Lower leg skin (tissue), 4 donors: Measurements from ENCODE around the gene SLC25A29. TPM values are rescaled to one million over a fixed set of nuclear protein-coding genes. Genes with fewer than 3 reads are reported as not detected.
"Not testable (repeated sequence)": the region's sequence is repeated elsewhere in the genome, so short reads cannot be mapped to it uniquely, and the experiment has no call there.

Source experiments
- DNase-seq, 2 donors: peaks; one replicate each; pipeline ENCODE4 v3.0.0-alpha.2; 2019; ENCODE audit warnings: low spot score in 2 of 2
- H3K4me3 ChIP-seq: fragments of 200-600 bp; sonication (generic); 2 replicates; pipeline ENCODE4 v1.5.1; 2017; ENCODE audit warnings: mild to moderate bottlenecking, low read depth; ENCODE audit not compliant: poor library complexity, severe bottlenecking
- CTCF ChIP-seq, 3 donors: fragments of 450-650 bp; IDR thresholded peaks; one replicate each; pipeline ENCODE4 v1.5.1; 2016; ENCODE audit warnings: antibody characterized with exemption in 3 of 3, mild to moderate bottlenecking in 3 of 3, moderate library complexity in 2 of 3
- POLR2A ChIP-seq, 2 donors: fragments of 450-650 bp; IDR thresholded peaks; one replicate each; pipeline ENCODE4 v1.6.1; 2016 to 2017; ENCODE audit warnings: antibody characterized with exemption in 2 of 2, mild to moderate bottlenecking in 1 of 2, moderate library complexity in 1 of 2
- WGBS, 2 donors: methylation state at CpG; one replicate each; pipeline ENCODE4 v1.1.5; 2018; 5-methylcytosine and 5-hydroxymethylcytosine counted together
- intact Hi-C: fragments of 100-400 bp; cut with DNase I; formaldehyde crosslinking; loops from one replicate; pipeline ENCODE4 v1.15.0; 2023; ENCODE audit warnings: low total_unique reads
- total RNA-seq, 4 donors: library from RNA; depleted of rRNA; stranded (reverse); fragments of >200 nt; gene quantifications; one replicate each; pipeline ENCODE4 v1.1.0, GENCODE V29; 2016

SLC25A29 gene
- total RNA-seq, 4 donors from 2014 or later: 98.5 to 166 (median 134) TPM

- peak in 1 of 2 donors; percentile 76 for DNase-seq
- intact Hi-C loops: no loop called here
Observed at GRCh38 chr14:100346306-100347091, 40.3 kb upstream of the SLC25A29 start.

GRCh38 chr14:100345711-100346110 lies 39.5 kb upstream of the SLC25A29 start:
- DNase-seq: peak in 1 of 2 donors; percentile 67
- TF ChIP-seq POLR2A (IDR thresholded peaks at IDR 0.05): no peak
- no peak for TF ChIP-seq CTCF (IDR thresholded peaks at IDR 0.05)
- 94 to 95% methylated on average over 17 of the region's 17 CpGs for WGBS, 2 donors
- H3K4me3 ChIP-seq: no peak overlapping the region
- intact Hi-C loops: no loop called here

More at GRCh38 chr14:100346306-100347091, 40.3 kb upstream of the SLC25A29 start:
- H3K4me3 ChIP-seq: no peak overlapping the region
- WGBS, 2 donors: 92 to 95% methylated on average over 12 of the region's 12 CpGs
- TF ChIP-seq CTCF (IDR thresholded peaks at IDR 0.05) (no peak), POLR2A (IDR thresholded peaks at IDR 0.05) (no peak)

- H3K4me3 ChIP-seq, intact Hi-C loops: not testable (repeated sequence)
- 90 to 98% methylated on average over 12 to 19 of the region's 35 CpGs for WGBS, 2 donors
- DNase-seq: peak in 1 of 2 donors; percentile 58
Observed at GRCh38 chr14:100344657-100345056, 38.4 kb upstream of the SLC25A29 start.

- 97 to 98% methylated on average over 12 of the region's 12 CpGs for WGBS, 2 donors
- peak in 1 of 2 donors; percentile 62 for DNase-seq
- H3K4me3 ChIP-seq, intact Hi-C loops: not testable (repeated sequence)
Observed at GRCh38 chr14:100342826-100343225, 36.6 kb upstream of the SLC25A29 start.

- peak in 1 of 2 donors; percentile 73 for DNase-seq
- H3K4me3 ChIP-seq: no peak overlapping the region
- TF ChIP-seq POLR2A (IDR thresholded peaks at IDR 0.05): no peak
- TF ChIP-seq CTCF (IDR thresholded peaks at IDR 0.05): no peak
- intact Hi-C loops: no loop called here
- WGBS, 2 donors: 95 to 97% methylated on average over 11 of the region's 11 CpGs
Observed at GRCh38 chr14:100342195-100342594, 36.0 kb upstream of the SLC25A29 start.

GRCh38 chr14:100341301-100342031 lies 35.2 kb upstream of the SLC25A29 start:
- peak; percentile 55 to 83 for DNase-seq
- no peak for TF ChIP-seq POLR2A (IDR thresholded peaks at IDR 0.05)
- no peak for TF ChIP-seq CTCF (IDR thresholded peaks at IDR 0.05)
- no peak overlapping the region for H3K4me3 ChIP-seq
- intact Hi-C loops: no loop called here
- WGBS, 2 donors: 65 to 70% methylated on average over 8 of the region's 8 CpGs
